ENCODE results near the gene DUSP1.

Gene DUSP1

GRCh38 chr5:172776235-172776594 lies 5.2 kb upstream of the DUSP1 start:
- DNase-seq, result no peak

DNA sequence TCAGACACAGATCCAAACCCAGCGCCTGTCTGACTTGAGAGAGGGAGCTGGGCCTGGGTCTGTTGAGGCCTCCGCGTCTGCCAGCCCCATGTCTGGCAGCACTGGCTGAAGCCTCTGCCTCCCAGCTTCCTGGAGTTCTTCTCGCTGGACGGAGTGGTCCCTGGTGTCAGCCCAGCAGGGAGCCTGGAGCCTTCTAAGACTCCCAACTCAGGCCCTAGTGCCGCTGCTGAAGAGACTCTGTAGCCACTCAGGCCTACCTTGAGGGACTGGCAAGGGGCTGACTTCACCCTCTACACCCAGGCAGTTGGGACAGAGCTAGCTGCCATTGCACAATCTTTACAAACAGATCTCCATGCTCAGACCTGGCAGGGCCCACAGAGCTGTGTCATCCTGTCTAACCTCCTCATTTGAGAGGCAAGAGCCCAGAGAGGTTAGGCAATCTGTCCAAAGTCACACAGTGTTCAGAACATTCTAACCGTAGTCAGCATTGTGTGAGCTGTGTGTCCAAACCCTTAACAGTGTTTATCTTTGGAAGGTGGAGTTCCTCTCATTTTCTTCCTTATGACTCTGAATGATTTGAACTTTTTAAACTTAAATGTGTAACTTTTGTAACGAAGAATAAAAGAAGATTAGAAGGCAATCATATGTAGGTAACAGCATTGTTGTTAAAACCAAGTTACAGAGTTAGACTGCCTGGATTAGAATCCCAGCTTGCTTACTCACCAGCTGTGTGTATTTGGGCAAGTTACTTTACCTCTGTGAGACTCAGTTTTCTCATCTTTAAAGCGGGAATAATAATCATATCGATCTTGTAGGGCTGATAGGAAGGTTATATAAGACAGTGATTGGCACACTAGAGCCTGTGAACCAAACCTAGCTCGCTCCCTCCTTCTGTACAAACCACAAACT lies 4.6 kb upstream of the DUSP1 start:
- peak; percentile 94 for DNase-seq

DNA sequence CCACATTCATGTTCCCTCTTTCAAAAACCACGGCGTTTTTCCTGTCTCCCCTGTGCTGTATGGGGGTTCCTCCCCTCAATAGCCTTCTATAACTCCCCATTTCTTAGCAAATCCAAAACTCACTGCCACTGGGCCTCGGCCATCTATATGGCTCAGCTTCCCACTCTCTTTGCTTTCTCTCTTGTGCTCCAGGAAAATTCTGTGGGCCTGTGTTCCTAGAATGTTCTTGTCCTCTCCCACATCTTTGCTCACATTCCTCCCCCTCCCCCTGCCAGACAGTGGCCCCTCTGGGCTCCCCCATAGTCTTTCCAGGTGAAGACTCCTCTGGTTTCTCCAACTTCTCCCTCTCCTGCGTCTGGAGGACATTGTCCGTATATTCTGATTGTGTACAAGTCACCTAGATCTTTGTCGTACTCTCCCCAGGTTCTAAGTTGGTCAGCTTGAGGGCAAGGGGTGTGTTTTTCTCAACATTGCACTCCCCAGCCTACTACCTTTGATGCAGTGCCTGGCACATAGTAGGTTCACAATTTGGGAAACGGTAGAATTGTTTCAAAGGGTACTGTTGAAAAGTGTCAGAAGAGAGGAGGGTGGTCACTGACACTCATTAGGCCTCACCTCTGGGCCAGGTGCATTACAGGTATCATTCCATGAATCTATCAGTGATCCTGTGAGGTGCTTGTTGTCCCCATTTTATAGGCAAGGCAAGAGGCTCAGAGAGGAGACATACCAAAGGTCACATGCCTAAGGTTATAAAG lies 3.7 kb upstream of the DUSP1 start:
- no peak for DNase-seq

DNA sequence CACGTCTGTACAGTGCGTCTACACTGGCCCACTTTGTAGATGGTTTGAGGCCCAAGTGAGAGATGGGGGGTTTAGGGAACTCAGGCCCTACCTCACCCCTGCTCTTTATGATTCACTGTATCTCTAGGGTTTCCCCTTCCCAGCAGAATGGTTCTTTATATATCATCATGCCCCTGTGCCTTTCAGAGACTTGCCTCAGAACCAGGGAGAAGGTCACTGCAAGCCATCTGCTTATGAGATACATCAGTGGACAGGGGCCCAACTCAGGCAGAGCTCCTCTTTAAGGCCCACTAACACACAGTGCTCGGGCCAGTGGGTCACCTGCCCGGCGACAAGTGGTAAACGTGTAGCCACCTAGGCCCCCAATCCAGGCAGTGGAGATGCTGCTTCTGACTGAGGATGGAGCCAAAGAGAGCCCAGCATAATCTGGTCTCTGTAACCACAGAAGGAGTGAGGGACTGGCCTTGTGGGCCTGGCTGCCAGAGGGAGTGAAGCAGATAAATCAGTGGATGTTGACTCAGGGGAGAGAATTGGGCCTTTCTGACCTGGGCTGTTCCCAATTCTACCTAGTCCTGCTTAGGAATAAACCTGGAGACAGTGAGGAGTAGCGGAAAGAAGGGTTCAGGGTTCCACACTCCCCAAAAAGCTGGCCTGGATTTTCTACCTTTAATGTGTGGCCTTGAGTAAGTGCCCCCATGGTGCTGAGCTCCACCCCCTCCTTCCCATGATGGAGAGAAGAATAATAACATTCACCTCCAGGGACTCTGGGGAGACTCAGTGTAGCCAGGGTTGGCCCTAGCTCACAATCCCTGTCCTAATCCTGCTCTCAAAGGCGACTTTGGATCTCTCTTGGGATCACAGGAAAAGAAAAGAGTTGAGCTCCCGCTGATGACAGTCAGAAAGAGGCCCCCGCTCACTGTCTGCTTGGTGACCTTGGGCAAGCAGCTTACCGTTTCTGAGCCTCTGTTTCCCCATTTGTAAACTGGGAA lies 2.8 kb upstream of the DUSP1 start:
- no peak for DNase-seq

DNA sequence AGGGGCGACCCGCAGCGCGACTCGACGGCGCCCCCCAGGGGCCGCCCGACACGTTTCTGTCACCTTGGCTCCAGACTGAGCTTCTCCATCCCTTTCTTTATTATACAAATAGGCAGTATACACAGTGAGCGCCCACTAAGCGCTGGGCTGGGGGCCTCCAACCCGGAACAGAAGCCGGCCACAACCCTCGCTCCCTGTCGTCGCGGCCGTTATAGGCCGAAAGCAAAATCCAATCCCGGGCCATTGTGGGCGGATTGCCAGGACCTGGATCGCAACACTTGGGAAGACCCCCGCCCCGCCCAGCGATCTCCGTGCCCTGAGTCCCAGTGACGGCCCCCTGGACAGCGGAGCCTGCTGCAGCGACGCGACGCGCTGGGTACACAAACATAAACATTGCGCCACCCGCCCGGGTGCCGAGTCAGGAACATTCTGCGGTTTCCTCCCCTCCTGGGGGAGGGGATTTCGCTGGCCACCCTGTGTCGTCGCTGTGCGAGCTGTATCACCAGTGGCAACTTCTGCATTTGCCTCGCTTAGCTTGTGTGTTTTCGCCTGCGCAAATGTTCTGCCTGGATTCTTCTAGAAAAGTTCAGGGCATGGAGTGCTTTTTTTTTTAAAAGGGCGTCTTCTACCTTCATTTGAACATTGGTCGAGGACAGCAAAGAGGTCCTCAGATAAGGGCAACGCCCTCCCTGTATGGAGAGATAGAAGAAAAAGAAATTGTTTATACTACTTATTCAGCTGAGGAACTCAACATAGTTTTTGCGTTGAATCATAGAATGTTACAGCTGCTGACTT lies 1.3 kb upstream of the DUSP1 start:
- DNase-seq, result peak; percentile 95

DNA sequence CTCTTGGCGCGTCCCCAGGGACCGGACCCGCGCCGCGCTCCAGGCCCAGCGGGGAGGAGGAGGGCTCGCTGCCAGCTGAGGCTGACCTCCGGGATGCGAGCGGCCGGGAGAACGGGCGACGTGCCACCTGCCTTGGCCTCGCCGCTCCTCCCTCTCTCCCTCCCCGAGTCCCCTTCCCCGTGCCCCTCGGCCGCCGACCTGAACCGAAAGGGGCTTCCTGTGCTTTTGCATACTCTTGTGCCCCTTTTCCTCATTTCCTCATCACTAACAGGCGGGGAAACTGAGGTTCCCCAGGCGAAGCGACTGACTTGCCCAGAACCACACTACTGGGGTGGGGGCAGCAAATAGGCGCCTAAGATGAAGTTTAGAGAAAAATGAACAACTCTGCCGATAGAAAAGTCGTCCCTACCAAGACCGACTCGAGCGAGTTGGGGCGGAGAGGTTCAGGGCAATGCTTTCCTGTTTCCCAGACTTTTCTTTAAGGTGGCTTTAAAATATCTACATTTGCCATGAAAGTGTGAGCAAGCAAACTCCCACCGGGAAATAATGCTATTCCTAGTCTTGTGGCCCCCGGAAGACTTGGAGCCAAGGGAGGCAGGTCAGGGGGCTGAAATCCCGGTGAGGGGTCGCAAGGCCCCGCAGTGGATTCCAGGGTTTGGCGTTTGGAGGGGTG lies 580 bp upstream of the DUSP1 start:
- DNase-seq, result no peak

DNA sequence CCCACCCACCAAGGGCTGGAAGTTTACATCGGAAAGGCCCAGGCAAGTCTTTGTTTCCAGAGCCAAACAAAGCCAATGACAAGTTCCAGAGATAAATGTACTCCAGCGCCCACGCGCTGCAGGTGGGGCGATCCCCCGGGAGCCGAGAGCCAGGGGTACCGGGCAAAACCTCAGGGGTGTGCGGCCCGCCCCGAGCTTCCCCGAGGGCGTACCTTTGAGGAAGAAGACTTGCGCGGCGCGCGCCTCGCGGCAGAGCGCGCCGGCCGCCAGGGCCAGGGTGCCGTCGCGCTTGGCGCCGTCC lies 671 bp downstream of the DUSP1 start:
- DNase-seq, result no peak

GRCh38 chr5:172769616-172770373 lies 1.2 kb downstream of the DUSP1 start:
- no peak for DNase-seq

GRCh38 chr5:172769342-172769615 lies 1.7 kb downstream of the DUSP1 start:
- no peak for DNase-seq

- DNase-seq, result no peak
These were observed 2.2 kb downstream of the DUSP1 start for GRCh38 chr5:172768573-172769341.

DNA sequence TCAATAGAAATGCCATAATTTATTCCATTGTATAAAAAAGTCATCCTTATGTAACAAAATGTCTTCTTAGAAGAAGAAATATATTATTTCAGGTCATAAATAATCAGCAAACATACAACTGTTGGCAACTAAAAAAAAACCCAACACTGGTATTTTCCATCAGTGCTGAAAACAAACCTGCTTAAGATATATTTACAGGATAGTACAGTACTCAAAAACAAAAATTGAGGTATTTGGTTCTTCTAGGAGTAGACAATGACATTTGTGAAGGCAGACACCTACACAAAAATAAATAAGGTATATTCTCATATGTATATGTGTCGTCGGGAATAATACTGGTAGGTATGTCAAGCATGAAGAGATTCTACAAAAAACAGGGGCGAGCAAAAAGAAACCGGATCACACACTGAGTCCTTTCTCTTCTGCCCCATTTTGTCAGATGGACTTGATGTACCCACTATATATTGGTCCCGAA lies 2.9 kb downstream of the DUSP1 start:
- no peak for DNase-seq

- no peak for DNase-seq
These were observed 4.5 kb downstream of the DUSP1 start for GRCh38 chr5:172766287-172767108.

- DNase-seq, result no peak
These were observed 5.2 kb downstream of the DUSP1 start for GRCh38 chr5:172765766-172766286.

DNA sequence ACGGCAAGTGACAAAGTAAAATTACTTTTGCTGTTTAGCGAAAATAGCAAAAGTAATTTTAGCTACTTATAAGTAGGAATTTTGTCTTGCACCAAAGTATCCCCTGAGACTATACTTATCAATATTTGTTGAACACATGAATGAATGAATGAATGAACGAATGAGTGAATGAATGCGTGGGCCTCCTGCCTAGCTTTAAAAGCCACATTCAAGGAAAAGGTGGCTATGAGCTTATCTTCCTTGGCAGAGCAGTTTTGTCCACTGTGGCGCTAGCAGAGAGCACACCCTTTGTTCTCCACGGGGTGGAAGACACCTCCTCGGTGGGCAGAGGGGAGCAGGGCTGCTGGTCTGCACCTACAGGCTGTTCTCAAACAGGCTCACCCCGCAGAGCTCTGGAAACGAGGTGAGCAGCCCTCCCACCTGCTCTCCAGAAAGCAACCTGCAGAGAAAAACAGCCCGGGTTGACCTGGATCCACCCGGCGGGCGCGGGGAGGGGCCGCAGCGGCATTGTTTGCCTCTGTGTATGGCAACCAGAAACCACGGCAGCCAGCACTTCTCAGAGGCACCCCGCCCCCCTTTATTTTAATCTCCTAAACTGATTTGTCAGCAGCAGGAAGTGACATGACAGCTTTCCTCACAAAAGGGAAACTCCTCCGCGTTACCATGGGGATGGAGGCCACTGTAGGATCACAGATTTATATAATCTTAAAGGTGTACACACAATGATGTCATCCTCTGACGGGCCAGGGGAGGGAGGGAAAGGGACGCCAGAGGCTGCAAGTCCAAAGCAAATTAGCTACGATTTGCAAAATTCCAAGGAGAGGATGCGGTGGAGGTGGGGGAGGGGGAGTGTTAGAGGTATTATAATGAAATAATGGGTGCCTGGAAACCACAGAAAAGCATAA lies 5.9 kb downstream of the DUSP1 start:
- DNase-seq, result peak; percentile 94

GRCh38 chr5:172763120-172763464 lies 7.9 kb downstream of the DUSP1 start:
- DNase-seq, result no peak

GRCh38 chr5:172762214-172763119 lies 8.5 kb downstream of the DUSP1 start:
- no peak for DNase-seq

GRCh38 chr5:172760959-172761358 lies 10.0 kb downstream of the DUSP1 start:
- DNase-seq, result no peak
